ENCODE results near the gene CCDC63.
"Not testable (repeated sequence)": the region's sequence is repeated elsewhere in the genome, so short reads cannot be mapped to it uniquely, and the experiment has no call there.

Gene CCDC63

GRCh38 chr12:110844551-110845338 lies 2.0 kb upstream of the CCDC63 start:
- no peak for DNase-seq

GRCh38 chr12:110845339-110845682 lies 1.5 kb upstream of the CCDC63 start:
- DNase-seq, result no peak

- DNase-seq, result no peak
Observed at GRCh38 chr12:110848314-110848923, 1.6 kb downstream of the CCDC63 start.

GRCh38 chr12:110849221-110849620 lies 2.4 kb downstream of the CCDC63 start:
- DNase-seq, result peak; percentile 27

- DNase-seq, result peak; percentile 52
Observed at GRCh38 chr12:110849748-110850403, 3.1 kb downstream of the CCDC63 start.

- DNase-seq, result no peak
Observed at GRCh38 chr12:110850762-110851161, 4.0 kb downstream of the CCDC63 start.

DNA sequence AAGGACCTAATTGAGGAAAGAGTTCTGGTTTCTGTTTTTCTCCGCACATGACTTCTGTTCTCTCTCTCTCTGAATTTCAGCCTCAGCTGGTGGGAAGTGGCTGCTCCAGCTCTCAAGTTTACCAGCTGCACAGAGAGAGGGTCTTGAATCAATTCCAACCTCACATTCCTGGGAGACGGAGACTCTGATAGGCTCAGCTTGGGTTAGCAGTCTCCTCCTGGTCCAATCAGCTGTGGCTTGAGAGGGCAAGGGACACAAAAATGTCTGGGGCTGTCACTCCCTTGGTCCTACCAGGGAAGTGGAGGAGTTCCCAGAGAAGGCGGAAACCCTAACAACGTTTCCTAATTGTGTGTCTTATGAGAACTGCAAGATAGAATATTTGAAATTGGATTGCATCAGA lies 7.0 kb downstream of the CCDC63 start:
- peak; percentile 71 for DNase-seq

DNA sequence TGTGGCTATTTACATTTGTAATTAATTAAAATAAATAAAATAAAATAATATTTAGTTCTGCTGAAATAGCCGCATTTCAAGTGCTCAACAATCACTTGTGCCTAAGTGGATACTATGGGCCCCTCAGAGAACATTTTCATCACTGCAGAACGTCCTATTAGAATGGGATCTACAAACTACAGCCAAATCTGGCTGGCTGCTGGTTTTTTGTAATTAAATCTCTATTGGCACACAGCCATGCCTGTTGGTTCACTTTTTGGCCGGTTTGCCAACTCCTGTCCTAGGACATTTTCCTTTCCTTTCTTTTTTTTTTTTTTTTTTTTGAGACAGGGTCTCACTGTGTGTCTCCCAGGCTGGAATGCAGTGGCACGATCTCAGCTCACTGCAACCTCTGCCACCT lies 9.8 kb downstream of the CCDC63 start:
- DNase-seq, result no peak

DNA sequence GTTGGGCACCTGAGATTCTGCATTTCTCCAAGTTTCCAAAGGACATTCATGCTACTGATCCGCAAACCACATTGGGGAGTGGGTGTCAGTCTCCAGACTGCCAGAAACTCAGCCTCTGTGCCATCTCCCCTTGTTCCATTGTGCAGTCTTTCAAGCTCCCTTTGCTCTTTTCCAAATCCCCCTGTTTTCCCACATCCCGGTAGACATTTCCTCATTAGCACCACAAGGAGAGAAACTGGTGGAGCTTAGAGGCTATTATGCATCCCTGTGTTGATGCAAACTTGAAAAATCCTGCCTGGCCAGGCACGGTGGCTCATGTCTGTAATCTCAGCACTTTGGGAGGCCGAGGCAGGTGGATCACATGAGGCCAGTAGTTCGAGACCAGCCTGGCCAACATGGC lies 10.7 kb downstream of the CCDC63 start:
- DNase-seq, result no peak

DNA sequence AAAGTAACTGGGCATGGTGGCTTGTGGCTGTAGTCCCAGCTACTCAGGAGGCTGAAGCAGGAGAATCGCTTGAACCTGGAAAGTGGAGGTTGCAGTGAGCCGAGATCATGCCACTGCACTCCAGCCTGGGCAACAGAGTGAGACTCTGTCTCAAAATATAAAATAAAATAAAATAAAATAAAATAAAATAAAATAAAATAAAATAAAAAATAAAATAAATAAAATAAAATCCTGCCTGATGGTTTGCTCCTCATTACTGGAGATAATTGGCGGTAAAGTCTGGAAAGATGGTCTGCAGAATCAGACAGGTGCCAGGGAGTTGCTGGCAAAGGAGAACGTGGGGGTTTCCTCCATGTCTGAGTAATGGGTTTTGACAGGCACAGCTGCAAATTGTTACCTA lies 11.2 kb downstream of the CCDC63 start:
- DNase-seq, result not testable (repeated sequence)

DNA sequence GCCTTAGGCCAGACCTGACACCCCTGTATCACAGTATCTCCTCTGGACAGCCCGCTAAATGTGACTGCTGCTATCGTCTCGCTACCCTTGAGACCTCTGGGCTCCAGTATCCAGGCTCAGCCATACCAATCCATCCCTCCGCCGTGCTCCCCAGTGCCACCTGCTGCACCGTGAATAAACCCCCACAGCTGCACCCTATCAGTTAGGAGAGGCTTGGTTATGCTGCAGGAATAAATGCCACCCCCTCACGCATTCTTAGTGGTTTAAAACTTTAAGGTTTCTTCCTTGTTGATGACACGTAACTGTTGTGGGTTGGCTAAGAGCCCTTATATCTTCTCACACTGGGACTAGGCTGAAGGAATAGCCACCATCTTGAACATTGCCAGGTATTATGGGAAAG lies 12.1 kb downstream of the CCDC63 start:
- DNase-seq, result no peak

GRCh38 chr12:110860833-110861296 lies 14.1 kb downstream of the CCDC63 start:
- DNase-seq, result no peak

- DNase-seq, result no peak
Observed at GRCh38 chr12:110861729-110862128, 14.9 kb downstream of the CCDC63 start.

DNA sequence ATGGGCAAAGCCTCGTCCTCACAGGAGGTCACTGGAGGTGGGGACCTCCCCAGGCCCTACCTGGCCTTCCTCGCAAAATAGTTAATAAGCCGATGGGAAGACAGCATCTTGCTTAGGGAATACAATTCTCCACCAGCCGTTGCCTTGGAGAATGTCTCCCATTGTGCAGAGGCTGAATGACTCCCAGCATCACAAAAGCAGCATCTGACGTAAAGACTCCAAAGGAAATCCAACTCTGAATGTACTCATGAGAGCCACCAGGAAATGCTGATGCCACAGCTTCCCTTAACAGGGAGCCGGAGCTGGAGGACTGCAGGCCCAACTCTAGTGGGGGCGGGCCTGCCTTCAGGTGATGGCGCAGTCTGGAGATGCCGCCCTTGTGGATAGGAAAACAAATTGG lies 15.5 kb downstream of the CCDC63 start:
- no peak for DNase-seq

- no peak for DNase-seq
Observed at GRCh38 chr12:110863161-110863560, 16.4 kb downstream of the CCDC63 start.

GRCh38 chr12:110865521-110865920 lies 18.7 kb downstream of the CCDC63 start:
- DNase-seq, result peak; percentile 15

GRCh38 chr12:110869026-110869425 lies 22.2 kb downstream of the CCDC63 start:
- DNase-seq, result peak; percentile 87

GRCh38 chr12:110869803-110870202 lies 23.0 kb downstream of the CCDC63 start:
- DNase-seq, result no peak

DNA sequence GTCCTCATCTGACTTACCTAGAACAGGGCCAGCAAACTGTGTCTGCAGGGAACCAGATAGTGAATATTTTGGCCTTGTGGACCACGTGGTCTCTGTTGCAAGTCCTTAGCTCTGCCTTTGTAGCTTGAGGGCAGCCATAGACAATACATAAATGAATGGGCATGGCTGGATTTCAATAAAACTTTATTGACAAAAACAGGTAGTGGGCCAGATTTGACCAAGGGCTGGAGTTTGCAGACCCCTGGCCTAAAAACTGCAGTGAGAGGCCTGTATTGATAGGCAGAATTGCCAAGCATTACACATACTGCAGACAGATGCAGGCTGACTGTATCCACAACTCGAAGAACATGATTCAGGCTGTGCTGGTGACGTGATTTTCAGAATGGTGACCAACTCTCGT lies 25.3 kb downstream of the CCDC63 start:
- DNase-seq, result no peak

GRCh38 chr12:110874351-110874750 lies 27.6 kb downstream of the CCDC63 start:
- no peak for DNase-seq

DNA sequence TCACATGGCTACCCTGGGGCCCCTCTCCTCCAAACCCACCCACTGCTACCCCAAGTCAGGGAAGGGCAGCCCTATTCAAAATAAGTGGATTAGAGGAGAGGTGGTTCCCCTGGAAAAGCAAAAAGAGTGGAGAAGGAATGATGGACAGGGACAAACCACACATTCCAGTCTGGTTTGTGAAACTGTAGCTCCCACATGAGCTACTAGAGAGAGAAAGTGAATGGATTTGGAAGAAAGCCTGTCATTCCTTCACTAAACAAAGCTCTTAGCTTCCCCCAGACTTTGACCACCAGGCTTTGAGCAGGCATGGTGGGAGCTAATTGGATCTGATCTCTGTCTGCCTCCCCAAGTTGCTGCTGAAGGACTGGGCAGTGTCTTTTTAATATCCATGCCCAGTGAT lies 28.0 kb downstream of the CCDC63 start:
- no peak for DNase-seq

- no peak for DNase-seq
Observed at GRCh38 chr12:110880651-110881050, 33.9 kb downstream of the CCDC63 start.

DNA sequence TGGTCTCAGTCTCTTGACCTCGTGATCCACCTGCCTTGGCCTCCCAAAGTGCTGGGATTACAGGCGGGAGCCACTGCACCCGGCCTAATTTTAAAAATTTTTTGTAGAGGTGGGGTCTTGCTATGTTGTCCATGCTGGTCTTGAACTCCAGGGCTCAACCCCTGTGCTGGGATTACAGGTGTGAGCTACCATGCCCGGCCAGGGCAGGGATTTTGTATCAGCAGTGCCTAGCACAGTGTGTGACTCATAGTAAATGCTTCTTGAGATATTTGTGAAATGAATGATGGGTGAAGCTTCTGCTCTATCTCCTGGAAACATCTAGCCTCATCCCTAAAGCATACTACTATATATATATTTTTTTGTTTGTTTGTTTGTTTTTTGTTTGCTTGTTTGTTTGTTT lies 36.5 kb downstream of the CCDC63 start:
- DNase-seq, result no peak

- DNase-seq, result no peak
Observed at GRCh38 chr12:110885152-110885840, 38.5 kb downstream of the CCDC63 start.

Measured in inflammatory macrophage treated with lipopolysaccharide for 4 hours (primary cell).